ENCODE results near the gene MCUB. TPM values are rescaled to one million over a fixed set of nuclear protein-coding genes. Genes with fewer than 3 reads are reported as not detected.

MCUB gene
- total and polyA plus RNA-seq, 2 experiments from 2014 or later, result 32.9 to 52.6 TPM

GRCh38 chr4:109703664-109704361 is 143.8 kb downstream of the MCUB start:
- no peaks in the 10 kb centered on the region for H3K9me3 ChIP-seq (ENCODE audit: low read depth)
- H3K27me3 ChIP-seq (replicated peaks; ENCODE audit: insufficient read depth), result no peaks in the 10 kb centered on the region
- peaks cover 11% of the 10 kb centered on the region for H3F3A ChIP-seq (ENCODE audit: insufficient read depth)
- H3K27ac ChIP-seq, result peak overlapping the region; percentile 60
- no peaks in the 10 kb centered on the region for H4K20me1 ChIP-seq (ENCODE audit: insufficient read depth)
- peak overlapping the region; percentile 83 for H3K4me3 ChIP-seq
- peak overlapping the region; percentile 98 for H2AFZ ChIP-seq
- peak; percentile 28 for DNase-seq
- H3K79me2 ChIP-seq (ENCODE audit: insufficient read depth), result peaks cover 26% of the 10 kb centered on the region
- in situ Hi-C loops (cut with MboI), result no loop called here
- no peak for TF ChIP-seq EZH2 (IDR thresholded peaks at IDR 0.05; ENCODE audit: insufficient read depth, poor library complexity, severe bottlenecking)
- TF ChIP-seq EZH2phosphoT487 (IDR thresholded peaks at IDR 0.05; ENCODE audit: insufficient read depth, low read depth), result no peak
- H3K4me2 ChIP-seq (ENCODE audit: unreplicated experiment), result peak overlapping the region; percentile 82
- peak overlapping the region; percentile 81 for H3K9ac ChIP-seq
- 6 to 8% methylated on average over 11 of the region's 11 CpGs for WGBS, 2 experiments (ENCODE audit: low coverage in 1 of 2, low lambda C conversion rate in 2 of 2, missing lambda C conversion rate in 2 of 2)
- H3K36me3 ChIP-seq (ENCODE audit: low read depth), result no peaks in the 10 kb centered on the region
- peaks cover 12% of the 10 kb centered on the region; the same call in 1 of the 2 replicates for H3K4me1 ChIP-seq (ENCODE audit: insufficient read depth)
- no peaks in the 10 kb centered on the region for H3K9me2 ChIP-seq (ENCODE audit: insufficient read depth)

- DNase-seq, result no peak
- no peaks in the 10 kb centered on the region for H3K9me3 ChIP-seq (ENCODE audit: low read depth)
- H3K4me1 ChIP-seq (ENCODE audit: insufficient read depth), result 0 out of 2 replicates have a peak, but pooled peaks cover 4% of the 10 kb centered on the region
- in situ Hi-C loops (cut with MboI), result no loop called here
- no peak overlapping the region for H3K4me2 ChIP-seq (ENCODE audit: unreplicated experiment)
- H3K9me2 ChIP-seq (ENCODE audit: insufficient read depth), result no peaks in the 10 kb centered on the region
- H3K27ac ChIP-seq, result no peak overlapping the region
- no peak overlapping the region for H3K4me3 ChIP-seq
- no peak overlapping the region for H3K9ac ChIP-seq
- WGBS, 2 experiments (ENCODE audit: low coverage in 1 of 2, low lambda C conversion rate in 2 of 2, missing lambda C conversion rate in 2 of 2), result 32 to 38% methylated on average over 2 of the region's 2 CpGs
- no peaks in the 10 kb centered on the region for H3K36me3 ChIP-seq (ENCODE audit: low read depth)
- no peak overlapping the region for H2AFZ ChIP-seq
- no peaks in the 10 kb centered on the region for H4K20me1 ChIP-seq (ENCODE audit: insufficient read depth)
- H3K79me2 ChIP-seq (ENCODE audit: insufficient read depth), result no peaks in the 10 kb centered on the region
- H3K27me3 ChIP-seq (replicated peaks; ENCODE audit: insufficient read depth), result no peaks in the 10 kb centered on the region
- H3F3A ChIP-seq (ENCODE audit: insufficient read depth), result peaks cover 11% of the 10 kb centered on the region
- no peak for TF ChIP-seq EZH2 (IDR thresholded peaks at IDR 0.05; ENCODE audit: insufficient read depth, poor library complexity, severe bottlenecking)
- TF ChIP-seq EZH2phosphoT487 (IDR thresholded peaks at IDR 0.05; ENCODE audit: insufficient read depth, low read depth), result no peak
Measured at GRCh38 chr4:109708435-109708834, 148.4 kb downstream of the MCUB start.

- Histone ChIP-seq H2AFZ (no peak overlapping the region), H3K9me3 (ENCODE audit: low read depth) (no peaks in the 10 kb centered on the region)
- in situ Hi-C loops (cut with MboI), result no loop called here
Measured at GRCh38 chr4:109708990-109709389, 148.9 kb downstream of the MCUB start.

GRCh38 chr4:109713500-109713899 is 153.5 kb downstream of the MCUB start:
- no peaks in the 10 kb centered on the region for H3K9me3 ChIP-seq (ENCODE audit: low read depth)
- no peak overlapping the region for H3K27ac ChIP-seq
- 93% methylated on average over 3 of the region's 3 CpGs for WGBS, 2 experiments (ENCODE audit: low coverage in 1 of 2, low lambda C conversion rate in 2 of 2, missing lambda C conversion rate in 2 of 2)
- no peaks in the 10 kb centered on the region for H4K20me1 ChIP-seq (ENCODE audit: insufficient read depth)
- no peaks in the 10 kb centered on the region for H3K4me1 ChIP-seq (ENCODE audit: insufficient read depth)
- no peak for DNase-seq
- H3K27me3 ChIP-seq (replicated peaks; ENCODE audit: insufficient read depth), result no peaks in the 10 kb centered on the region
- no peaks in the 10 kb centered on the region for H3K9me2 ChIP-seq (ENCODE audit: insufficient read depth)
- H3F3A ChIP-seq (ENCODE audit: insufficient read depth), result no peaks in the 10 kb centered on the region
- peaks cover 4% of the 10 kb centered on the region; the same call in 1 of the 2 replicates for H3K36me3 ChIP-seq (ENCODE audit: low read depth)
- no peak overlapping the region for H2AFZ ChIP-seq
- H3K4me3 ChIP-seq, result no peak overlapping the region
- no peaks in the 10 kb centered on the region for H3K79me2 ChIP-seq (ENCODE audit: insufficient read depth)
- TF ChIP-seq EZH2phosphoT487 (IDR thresholded peaks at IDR 0.05; ENCODE audit: insufficient read depth, low read depth) (no peak), EZH2 (IDR thresholded peaks at IDR 0.05; ENCODE audit: insufficient read depth, poor library complexity, severe bottlenecking) (no peak)
- no peak overlapping the region for H3K4me2 ChIP-seq (ENCODE audit: unreplicated experiment)
- H3K9ac ChIP-seq, result no peak overlapping the region
- in situ Hi-C loops (cut with MboI), result no loop called here

More at GRCh38 chr4:109708990-109709389, 148.9 kb downstream of the MCUB start:
- Histone ChIP-seq H3K4me1 (ENCODE audit: insufficient read depth) (0 out of 2 replicates have a peak, but pooled peaks cover 2% of the 10 kb centered on the region), H3K4me3 (no peak overlapping the region), H3K27me3 (replicated peaks; ENCODE audit: insufficient read depth) (no peaks in the 10 kb centered on the region), H3K4me2 (ENCODE audit: unreplicated experiment) (no peak overlapping the region), H3K9me2 (ENCODE audit: insufficient read depth) (no peaks in the 10 kb centered on the region), H3K9ac (no peak overlapping the region), H3K36me3 (ENCODE audit: low read depth) (peaks cover 3% of the 10 kb centered on the region; the same call in 1 of the 2 replicates), H3K79me2 (ENCODE audit: insufficient read depth) (no peaks in the 10 kb centered on the region), H3F3A (ENCODE audit: insufficient read depth) (peaks cover 6% of the 10 kb centered on the region), H4K20me1 (ENCODE audit: insufficient read depth) (no peaks in the 10 kb centered on the region), H3K27ac (no peak overlapping the region)
- 90 to 100% methylated on average over 1 of the region's 1 CpG for WGBS, 2 experiments (ENCODE audit: low coverage in 1 of 2, low lambda C conversion rate in 2 of 2, missing lambda C conversion rate in 2 of 2)
- no peak for DNase-seq
- TF ChIP-seq EZH2 (IDR thresholded peaks at IDR 0.05; ENCODE audit: insufficient read depth, poor library complexity, severe bottlenecking) (no peak), EZH2phosphoT487 (IDR thresholded peaks at IDR 0.05; ENCODE audit: insufficient read depth, low read depth) (no peak)

All from GM23248 (cell line).